HUES6 (cell line): ENCODE measurements around the gene RAN.
"Not testable (repeated sequence)": the region's sequence is repeated elsewhere in the genome, so short reads cannot be mapped to it uniquely, and the experiment has no call there.

ENCODE experiments used
- H3K27ac ChIP-seq: 2 replicates; pipeline ENCODE4 v1.7.0; 2013; ENCODE audit warnings: low read depth, mild to moderate bottlenecking, low read length, inconsistent platforms
- H3K27me3 ChIP-seq: 2 replicates; pipeline ENCODE4 v1.6.1; 2013; ENCODE audit warnings: low read length; ENCODE audit not compliant: control insufficient read depth, insufficient read depth
- H3K36me3 ChIP-seq: 2 replicates; pipeline ENCODE4 v1.6.1; 2013; ENCODE audit warnings: low read length; ENCODE audit not compliant: control insufficient read depth, insufficient read depth
- H3K4me1 ChIP-seq: 2 replicates; pipeline ENCODE4 v1.6.1; 2013; ENCODE audit warnings: low read length; ENCODE audit not compliant: control insufficient read depth, insufficient read depth
- H3K4me3 ChIP-seq: 2 replicates; pipeline ENCODE4 v1.5.1; 2013; ENCODE audit warnings: low read depth, low read length
- H3K9ac ChIP-seq: one replicate; pipeline ENCODE4 v1.6.1; 2013; ENCODE audit warnings: mild to moderate bottlenecking, low read length
- H3K9me3 ChIP-seq: 2 replicates; pipeline ENCODE4 v1.6.1; 2013; ENCODE audit warnings: low read depth, low read length; ENCODE audit not compliant: control insufficient read depth, insufficient read depth

Gene RAN

GRCh38 chr12:130879212-130879686, 7.4 kb downstream of the RAN start:
- Histone ChIP-seq H3K9ac (no peak overlapping the region), H3K27ac (no peak overlapping the region), H3K9me3 (no peaks in the 10 kb centered on the region), H3K4me1 (no peaks in the 10 kb centered on the region), H3K27me3 (no peaks in the 10 kb centered on the region), H3K4me3 (no peak overlapping the region), H3K36me3 (peaks cover 38% of the 10 kb centered on the region)

GRCh38 chr12:130879781-130880389, 8.0 kb downstream of the RAN start:
- no peak overlapping the region for H3K27ac ChIP-seq
- no peaks in the 10 kb centered on the region for H3K27me3 ChIP-seq
- peaks cover 32% of the 10 kb centered on the region for H3K36me3 ChIP-seq
- H3K9ac ChIP-seq, result no peak overlapping the region
- no peak overlapping the region for H3K4me3 ChIP-seq
- H3K4me1 ChIP-seq, result no peaks in the 10 kb centered on the region
- H3K9me3 ChIP-seq, result no peaks in the 10 kb centered on the region

- Histone ChIP-seq H3K36me3 (peaks cover 26% of the 10 kb centered on the region), H3K4me3 (no peak overlapping the region), H3K27me3 (no peaks in the 10 kb centered on the region), H3K27ac (no peak overlapping the region), H3K9ac (no peak overlapping the region), H3K4me1 (no peaks in the 10 kb centered on the region), H3K9me3 (no peaks in the 10 kb centered on the region)
Measured at GRCh38 chr12:130880411-130880885, 8.6 kb downstream of the RAN start.

GRCh38 chr12:130881046-130881445, 9.2 kb downstream of the RAN start:
- Histone ChIP-seq H3K27ac (no peak overlapping the region), H3K4me1 (no peaks in the 10 kb centered on the region), H3K36me3 (peaks cover 20% of the 10 kb centered on the region), H3K27me3 (no peaks in the 10 kb centered on the region), H3K4me3 (no peak overlapping the region), H3K9me3 (no peaks in the 10 kb centered on the region), H3K9ac (no peak overlapping the region)

GRCh38 chr12:130881548-130881947, 9.7 kb downstream of the RAN start:
- no peaks in the 10 kb centered on the region for H3K4me1 ChIP-seq
- no peak overlapping the region for H3K27ac ChIP-seq
- H3K27me3 ChIP-seq, result no peaks in the 10 kb centered on the region
- H3K4me3 ChIP-seq, result no peak overlapping the region
- no peaks in the 10 kb centered on the region for H3K9me3 ChIP-seq
- no peak overlapping the region for H3K9ac ChIP-seq
- H3K36me3 ChIP-seq, result peaks cover 15% of the 10 kb centered on the region

- H3K27ac ChIP-seq, H3K9me3 ChIP-seq, H3K36me3 ChIP-seq, H3K9ac ChIP-seq, H3K4me1 ChIP-seq, H3K27me3 ChIP-seq, H3K4me3 ChIP-seq: not testable (repeated sequence)
Measured at GRCh38 chr12:130887190-130887589, 15.3 kb downstream of the RAN start.

GRCh38 chr12:130904064-130904463, 32.2 kb downstream of the RAN start:
- H3K9ac ChIP-seq, result no peak overlapping the region
- peaks cover 5% of the 10 kb centered on the region; the same call in 1 of the 2 replicates for H3K9me3 ChIP-seq
- no peaks in the 10 kb centered on the region for H3K27me3 ChIP-seq
- H3K4me1 ChIP-seq, result no peaks in the 10 kb centered on the region
- H3K27ac ChIP-seq, result no peak overlapping the region
- no peaks in the 10 kb centered on the region for H3K36me3 ChIP-seq
- H3K4me3 ChIP-seq, result no peak overlapping the region

- not testable (repeated sequence) for H3K27me3 ChIP-seq, H3K4me1 ChIP-seq, H3K9me3 ChIP-seq, H3K27ac ChIP-seq, H3K9ac ChIP-seq, H3K36me3 ChIP-seq, H3K4me3 ChIP-seq
Measured at GRCh38 chr12:130904936-130905455, 33.1 kb downstream of the RAN start.

- Histone ChIP-seq H3K4me1 (no peaks in the 10 kb centered on the region), H3K9me3 (peaks cover 18% of the 10 kb centered on the region), H3K27me3 (no peaks in the 10 kb centered on the region), H3K36me3 (no peaks in the 10 kb centered on the region), H3K9ac (no peak overlapping the region), H3K27ac (no peak overlapping the region), H3K4me3 (no peak overlapping the region)
Measured at GRCh38 chr12:130909111-130909510, 37.2 kb downstream of the RAN start.

GRCh38 chr12:130911193-130911592, 39.3 kb downstream of the RAN start:
- no peak overlapping the region for H3K9ac ChIP-seq
- no peak overlapping the region for H3K27ac ChIP-seq
- H3K9me3 ChIP-seq, result peaks cover 18% of the 10 kb centered on the region
- H3K4me1 ChIP-seq, result no peaks in the 10 kb centered on the region
- H3K36me3 ChIP-seq, result no peaks in the 10 kb centered on the region
- H3K4me3 ChIP-seq, result no peak overlapping the region
- no peaks in the 10 kb centered on the region for H3K27me3 ChIP-seq

GRCh38 chr12:130911933-130912332, 40.1 kb downstream of the RAN start:
- H3K27me3 ChIP-seq, result peaks cover 7% of the 10 kb centered on the region

More at GRCh38 chr12:130911933-130912332, 40.1 kb downstream of the RAN start:
- no peaks in the 10 kb centered on the region for H3K36me3 ChIP-seq
- no peak overlapping the region for H3K9ac ChIP-seq
- H3K9me3 ChIP-seq, result peaks cover 18% of the 10 kb centered on the region
- no peak overlapping the region for H3K4me3 ChIP-seq
- 0 out of 2 replicates have a peak, but pooled peaks cover 5% of the 10 kb centered on the region for H3K4me1 ChIP-seq
- no peak overlapping the region for H3K27ac ChIP-seq
